ENCODE data around the gene MAD2L2.

MAD2L2 gene

DNA sequence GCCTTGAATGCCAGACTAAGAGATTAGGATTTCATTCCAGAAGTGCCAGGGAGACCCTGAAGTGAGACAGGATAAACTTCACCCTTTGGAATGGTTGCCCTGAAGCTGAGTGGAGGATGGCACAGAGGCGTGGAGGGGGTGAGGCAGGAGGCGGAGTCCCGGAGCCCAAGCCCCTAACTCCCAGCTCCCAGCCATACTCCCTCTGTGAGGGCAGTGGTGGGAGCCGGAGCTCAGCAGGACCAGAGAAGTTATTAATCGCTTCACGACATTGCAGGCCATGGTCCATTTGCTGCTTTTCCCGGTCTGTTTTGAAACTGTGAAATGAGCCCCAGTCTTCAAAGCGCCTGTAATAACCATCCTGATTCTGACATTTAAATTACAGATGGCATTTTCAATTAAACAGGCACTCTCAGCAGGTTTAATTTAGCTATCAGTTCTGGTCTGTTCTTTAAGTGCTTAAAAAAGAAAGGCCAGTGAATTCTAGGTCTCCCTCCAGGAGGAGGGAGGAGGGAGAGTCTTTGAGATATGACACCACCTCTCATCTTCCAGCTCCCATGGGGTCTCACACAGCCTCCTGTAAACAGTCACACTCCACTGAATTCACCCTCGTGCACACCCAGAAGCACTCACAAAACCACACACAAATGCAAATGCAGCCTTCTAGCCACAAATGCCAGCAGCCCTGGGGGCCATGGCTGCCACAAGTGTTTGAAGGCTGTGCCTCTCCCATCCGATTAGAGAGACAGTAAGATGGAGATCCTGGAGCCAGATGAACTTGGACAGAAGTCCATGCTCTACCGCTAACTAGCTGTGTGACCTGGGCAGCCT, 46.4 kb downstream of the MAD2L2 start:
- TF ChIP-seq, protein P1, sequence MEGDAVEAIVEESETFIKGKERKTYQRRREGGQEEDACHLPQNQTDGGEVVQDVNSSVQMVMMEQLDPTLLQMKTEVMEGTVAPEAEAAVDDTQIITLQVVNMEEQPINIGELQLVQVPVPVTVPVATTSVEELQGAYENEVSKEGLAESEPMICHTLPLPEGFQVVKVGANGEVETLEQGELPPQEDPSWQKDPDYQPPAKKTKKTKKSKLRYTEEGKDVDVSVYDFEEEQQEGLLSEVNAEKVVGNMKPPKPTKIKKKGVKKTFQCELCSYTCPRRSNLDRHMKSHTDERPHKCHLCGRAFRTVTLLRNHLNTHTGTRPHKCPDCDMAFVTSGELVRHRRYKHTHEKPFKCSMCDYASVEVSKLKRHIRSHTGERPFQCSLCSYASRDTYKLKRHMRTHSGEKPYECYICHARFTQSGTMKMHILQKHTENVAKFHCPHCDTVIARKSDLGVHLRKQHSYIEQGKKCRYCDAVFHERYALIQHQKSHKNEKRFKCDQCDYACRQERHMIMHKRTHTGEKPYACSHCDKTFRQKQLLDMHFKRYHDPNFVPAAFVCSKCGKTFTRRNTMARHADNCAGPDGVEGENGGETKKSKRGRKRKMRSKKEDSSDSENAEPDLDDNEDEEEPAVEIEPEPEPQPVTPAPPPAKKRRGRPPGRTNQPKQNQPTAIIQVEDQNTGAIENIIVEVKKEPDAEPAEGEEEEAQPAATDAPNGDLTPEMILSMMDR (conservative IDR thresholded peaks at IDR 0.05; ENCODE audit: low read depth) = no peak
- POLR2A ChIA-PET (ENCODE audit: low non-redundant PET) = no interaction called here
- no peak overlapping the region for H3K27ac ChIP-seq
- CTCF ChIA-PET = no interaction called here
- no peak for DNase-seq (ENCODE audit: low spot score)

DNA sequence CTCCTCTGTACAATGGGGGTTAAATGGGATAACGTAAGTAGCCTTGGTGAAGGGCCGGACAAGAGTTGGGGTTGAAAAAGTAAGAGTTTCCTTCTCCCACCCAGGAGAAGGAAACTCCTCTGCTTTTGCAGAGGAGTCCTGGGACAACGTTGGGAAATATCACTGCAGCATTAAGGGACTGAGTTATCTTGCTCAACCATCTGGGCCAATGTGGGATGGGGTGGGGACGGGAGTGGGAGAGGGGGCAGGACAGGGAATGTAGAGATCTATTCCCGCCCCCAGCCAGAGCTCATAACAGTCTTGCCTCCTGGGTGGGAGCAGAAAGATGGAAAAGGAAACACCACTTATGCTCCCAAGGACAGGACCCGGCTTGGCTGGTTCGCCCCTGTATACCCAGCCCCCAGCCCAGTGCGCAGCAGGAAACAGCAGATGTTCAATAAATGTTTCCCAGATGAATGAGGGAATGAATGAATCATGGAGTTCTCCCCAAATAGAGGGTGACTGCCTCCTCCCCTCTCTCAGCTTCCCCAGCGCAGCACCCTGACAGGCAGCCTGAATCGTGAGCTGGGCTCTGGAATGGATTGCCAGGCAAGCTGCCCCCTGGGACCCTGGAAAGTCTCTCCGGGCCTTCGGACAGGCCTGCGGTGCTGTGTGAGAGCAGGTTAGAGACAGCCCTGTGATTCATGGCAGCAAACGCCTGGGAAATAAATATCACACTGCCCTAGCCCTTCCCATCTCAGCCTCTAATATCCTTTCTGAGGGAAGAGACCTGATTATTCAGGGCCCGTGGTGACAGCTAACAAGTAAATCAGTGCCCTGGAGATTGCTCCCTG, 51.5 kb downstream of the MAD2L2 start:
- H3K27ac ChIP-seq = no peak overlapping the region
- no peak for DNase-seq (ENCODE audit: low spot score)
- ChIA-PET POLR2A (ENCODE audit: low non-redundant PET) (no interaction called here), CTCF (no interaction called here)
- TF ChIP-seq, protein P1 (conservative IDR thresholded peaks at IDR 0.05; ENCODE audit: low read depth) = no peak

DNA sequence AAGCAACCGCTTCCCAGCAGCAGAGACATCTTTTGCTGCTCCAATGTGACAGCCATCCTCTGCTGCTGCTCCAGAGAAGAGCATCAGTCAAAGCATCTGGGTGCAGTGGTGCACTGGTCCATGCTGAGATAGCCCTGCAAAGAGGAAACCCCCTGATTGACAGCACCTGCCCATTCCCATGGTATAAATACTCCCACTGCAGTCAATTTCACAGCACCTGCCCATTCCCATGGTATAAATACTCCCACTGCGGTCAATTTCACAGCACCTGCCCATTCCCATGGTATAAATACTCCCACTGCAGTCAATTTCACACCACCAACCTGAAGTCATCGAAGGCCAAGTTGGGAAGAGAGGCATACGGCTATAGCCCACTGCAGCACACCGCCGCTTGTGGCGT, 52.2 kb downstream of the MAD2L2 start:
- no peak for DNase-seq (ENCODE audit: low spot score)
- ChIA-PET CTCF (no interaction called here), POLR2A (ENCODE audit: low non-redundant PET) (no interaction called here)
- TF ChIP-seq, protein P1 (conservative IDR thresholded peaks at IDR 0.05; ENCODE audit: low read depth) = no peak
- H3K27ac ChIP-seq = no peak overlapping the region

DNA sequence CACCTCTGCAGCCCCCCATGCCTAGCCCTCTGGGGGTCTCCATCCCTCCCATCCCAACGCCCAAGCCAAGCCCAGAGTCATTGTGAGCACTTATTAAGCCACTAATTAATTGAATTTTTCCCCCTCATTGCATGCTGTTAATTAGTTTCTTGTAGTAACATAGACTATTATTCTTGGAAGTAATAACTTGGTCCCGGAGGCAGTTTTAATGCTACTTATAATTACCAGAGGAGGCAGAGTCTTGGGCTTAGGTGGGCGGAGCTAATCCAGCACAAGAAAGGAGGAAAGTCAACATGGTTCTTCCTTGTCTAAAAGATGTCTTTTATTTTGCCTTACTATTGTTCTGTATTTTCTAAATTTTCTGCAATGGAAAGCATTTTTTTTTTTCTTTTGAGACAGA, 54.4 kb downstream of the MAD2L2 start:
- TF ChIP-seq, protein P1 (conservative IDR thresholded peaks at IDR 0.05; ENCODE audit: low read depth) = no peak
- CTCF ChIA-PET = interaction anchor here (0.6 to 1.1 kb wide), 2 partner anchors 16 to 337 kb away, joined by 3 to 4 read pairs; no protein-coding TSS in a partner anchor
- DNase-seq (ENCODE audit: low spot score) = no peak
- H3K27ac ChIP-seq = no peak overlapping the region
- POLR2A ChIA-PET (ENCODE audit: low non-redundant PET) = no interaction called here

All from RWPE1 (cell line).